ENCODE data around the gene JMJD1C.
"Not testable (repeated sequence)": the region's sequence is repeated elsewhere in the genome, so short reads cannot be mapped to it uniquely, and the experiment has no call there.

JMJD1C gene, protein sequence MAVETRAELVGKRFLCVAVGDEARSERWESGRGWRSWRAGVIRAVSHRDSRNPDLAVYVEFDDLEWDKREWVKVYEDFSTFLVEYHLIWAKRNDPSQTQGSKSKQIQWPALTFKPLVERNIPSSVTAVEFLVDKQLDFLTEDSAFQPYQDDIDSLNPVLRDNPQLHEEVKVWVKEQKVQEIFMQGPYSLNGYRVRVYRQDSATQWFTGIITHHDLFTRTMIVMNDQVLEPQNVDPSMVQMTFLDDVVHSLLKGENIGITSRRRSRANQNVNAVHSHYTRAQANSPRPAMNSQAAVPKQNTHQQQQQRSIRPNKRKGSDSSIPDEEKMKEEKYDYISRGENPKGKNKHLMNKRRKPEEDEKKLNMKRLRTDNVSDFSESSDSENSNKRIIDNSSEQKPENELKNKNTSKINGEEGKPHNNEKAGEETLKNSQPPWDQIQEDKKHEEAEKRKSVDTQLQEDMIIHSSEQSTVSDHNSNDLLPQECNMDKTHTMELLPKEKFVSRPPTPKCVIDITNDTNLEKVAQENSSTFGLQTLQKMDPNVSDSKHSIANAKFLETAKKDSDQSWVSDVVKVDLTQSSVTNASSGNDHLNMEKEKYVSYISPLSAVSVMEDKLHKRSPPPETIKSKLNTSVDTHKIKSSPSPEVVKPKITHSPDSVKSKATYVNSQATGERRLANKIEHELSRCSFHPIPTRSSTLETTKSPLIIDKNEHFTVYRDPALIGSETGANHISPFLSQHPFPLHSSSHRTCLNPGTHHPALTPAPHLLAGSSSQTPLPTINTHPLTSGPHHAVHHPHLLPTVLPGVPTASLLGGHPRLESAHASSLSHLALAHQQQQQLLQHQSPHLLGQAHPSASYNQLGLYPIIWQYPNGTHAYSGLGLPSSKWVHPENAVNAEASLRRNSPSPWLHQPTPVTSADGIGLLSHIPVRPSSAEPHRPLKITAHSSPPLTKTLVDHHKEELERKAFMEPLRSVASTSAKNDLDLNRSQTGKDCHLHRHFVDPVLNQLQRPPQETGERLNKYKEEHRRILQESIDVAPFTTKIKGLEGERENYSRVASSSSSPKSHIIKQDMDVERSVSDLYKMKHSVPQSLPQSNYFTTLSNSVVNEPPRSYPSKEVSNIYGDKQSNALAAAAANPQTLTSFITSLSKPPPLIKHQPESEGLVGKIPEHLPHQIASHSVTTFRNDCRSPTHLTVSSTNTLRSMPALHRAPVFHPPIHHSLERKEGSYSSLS (N-terminal part only)

DNA sequence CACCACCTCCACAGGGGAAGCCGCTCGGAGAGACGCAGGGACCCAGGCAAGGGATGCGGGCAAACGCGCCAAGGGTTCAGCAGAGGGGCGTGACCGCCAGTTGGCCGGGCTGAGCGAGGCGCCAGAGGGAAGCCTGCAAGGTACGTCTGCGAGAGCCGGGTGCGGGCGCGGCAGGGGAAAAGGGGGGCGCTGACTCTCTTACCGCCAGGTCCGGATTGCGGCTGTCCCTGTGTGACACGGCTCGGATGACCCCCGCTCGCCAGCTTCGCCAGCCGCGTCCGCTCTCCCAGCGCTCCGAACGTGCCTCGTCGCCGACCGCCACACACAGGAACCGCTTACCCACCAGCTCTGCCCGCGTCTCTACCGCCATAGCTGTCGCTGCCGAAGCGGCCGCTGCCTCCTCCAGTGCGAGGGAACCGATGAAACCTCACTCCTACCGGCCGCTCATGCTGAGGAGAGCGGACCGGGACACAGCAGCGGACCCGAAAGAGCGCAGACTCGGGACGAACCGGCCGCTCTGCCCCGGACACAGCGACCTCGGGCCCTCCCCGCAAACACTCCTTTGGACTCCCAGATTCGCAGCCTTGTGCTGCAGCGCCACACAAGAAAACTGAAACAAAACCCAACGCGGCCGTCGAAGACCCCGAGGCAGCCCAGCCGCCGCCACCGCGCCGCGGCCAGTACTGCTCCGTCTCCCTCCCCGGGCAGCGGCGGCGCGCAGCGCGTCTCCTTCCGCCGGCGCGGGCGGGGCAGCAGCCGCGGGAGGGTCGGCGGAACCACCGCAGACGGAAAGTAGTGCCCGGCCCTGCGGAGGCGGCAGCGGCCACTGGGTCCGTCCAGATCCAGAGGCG is at the start of gene JMJD1C:
JMJD1C (minus strand) TSS at position 685 of the 851 bp plus-strand sequence; CDS start at position 370, 315 bp downstream.
- peak; percentile 8 for DNase-seq (ENCODE audit: low read depth)

DNA sequence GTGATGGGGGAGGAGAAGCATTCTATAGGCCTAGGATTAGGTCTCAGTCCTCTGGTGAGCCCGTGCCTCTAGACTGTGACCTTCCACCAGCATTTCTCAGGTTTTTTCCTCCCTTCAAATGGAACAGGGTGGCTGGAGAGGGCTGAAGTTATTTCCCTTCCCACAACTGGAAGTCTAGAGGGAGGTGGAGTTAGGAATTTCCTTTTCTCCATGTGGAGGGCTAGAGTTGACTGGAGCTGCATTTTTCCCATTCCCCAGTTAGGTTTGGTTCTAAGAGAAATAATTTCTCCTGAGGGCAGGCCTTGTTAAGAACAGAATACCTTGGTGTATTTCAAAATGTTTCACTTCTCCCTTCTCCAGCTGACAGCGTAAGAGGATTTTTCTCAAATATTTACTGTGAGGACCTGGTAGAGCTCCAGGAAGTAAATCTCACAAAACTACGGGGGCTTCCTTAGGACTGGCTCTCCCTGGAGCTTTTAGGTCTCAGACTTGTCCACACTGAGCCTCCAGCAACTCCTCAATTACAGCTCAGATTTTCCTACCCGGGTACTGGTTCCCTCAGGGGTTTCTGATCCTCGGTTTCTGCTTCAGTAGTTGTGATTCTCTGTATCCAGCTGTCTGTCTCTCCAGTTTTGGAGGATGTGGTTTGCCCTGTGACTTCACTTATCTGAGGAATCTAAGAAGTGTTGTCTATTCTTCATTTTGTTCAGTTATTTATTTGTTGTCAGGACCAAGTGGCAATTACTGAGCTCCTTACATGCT is 49.4 kb upstream of the JMJD1C start:
- no peak for DNase-seq (ENCODE audit: low read depth)

DNA sequence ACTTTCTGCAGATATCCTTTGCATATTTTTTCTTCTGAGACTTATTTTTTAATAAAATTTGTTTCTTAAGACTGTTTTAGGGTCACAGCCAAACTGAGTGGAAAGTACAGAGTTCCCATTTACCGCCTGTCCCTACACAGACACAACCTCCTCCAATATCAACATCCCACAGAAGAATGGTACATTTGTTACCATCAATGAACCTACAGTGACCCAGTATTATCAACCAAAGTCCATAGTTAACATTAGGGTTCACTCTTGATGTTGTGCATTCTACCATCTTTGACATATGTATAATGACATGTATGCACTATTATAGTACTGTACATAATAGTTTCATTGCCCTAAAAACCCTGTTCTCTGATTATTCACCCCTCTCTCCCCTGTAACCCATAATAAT is 40.8 kb upstream of the JMJD1C start:
- no peak for DNase-seq (ENCODE audit: low read depth)

DNA sequence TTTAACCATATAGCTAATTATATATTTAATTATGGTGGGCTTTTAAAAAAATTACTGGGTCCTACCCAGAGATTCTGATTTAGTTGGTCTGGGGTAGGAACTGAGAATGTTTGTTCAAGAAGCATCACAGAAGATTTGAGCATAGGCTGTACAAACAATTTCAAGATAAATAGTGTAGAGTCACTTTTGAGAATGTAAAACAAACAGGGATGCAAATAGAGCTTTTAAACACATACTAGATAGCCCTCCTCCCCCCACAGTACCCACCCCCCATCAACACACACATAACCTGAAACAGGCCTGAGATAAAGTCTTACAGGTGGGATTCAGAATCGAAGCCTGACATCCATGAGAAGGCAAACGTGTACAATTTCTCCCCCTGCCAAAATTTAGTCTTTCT is 39.8 kb upstream of the JMJD1C start:
- DNase-seq (ENCODE audit: low read depth), result no peak

DNA sequence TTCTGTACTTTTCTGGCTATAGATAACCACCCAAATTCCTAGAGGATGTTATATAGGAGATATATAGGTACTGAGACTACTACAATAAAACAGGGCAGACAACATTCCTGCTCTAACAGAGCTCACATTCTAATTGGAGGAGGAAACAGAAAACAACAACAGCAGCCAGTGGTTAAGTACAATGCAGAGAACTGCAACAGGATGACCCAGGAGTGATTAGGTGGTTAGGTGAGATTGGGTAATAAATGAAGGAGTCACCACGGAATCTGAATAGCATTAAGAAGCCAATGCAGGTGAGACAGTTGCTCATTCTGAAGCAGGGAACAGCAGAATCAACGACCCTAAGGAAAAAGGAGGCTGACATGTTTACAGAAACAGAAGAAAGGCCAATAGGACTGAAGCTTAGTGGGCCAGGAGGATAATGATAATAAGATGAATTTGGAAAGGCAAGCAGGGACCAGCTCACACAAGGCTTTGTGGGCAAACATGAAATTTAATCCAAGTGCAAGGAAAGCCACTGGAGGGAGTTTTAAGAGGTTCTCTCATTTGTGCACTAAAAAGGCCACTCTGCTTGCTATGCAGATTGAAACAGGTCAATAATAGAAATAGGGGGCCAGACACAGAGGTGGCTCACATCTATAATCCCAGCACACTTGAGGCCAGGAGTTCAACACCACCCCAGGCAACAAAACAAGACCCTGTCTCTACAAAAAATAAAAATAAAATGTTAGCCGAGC is 38.5 kb upstream of the JMJD1C start:
- no peak for DNase-seq (ENCODE audit: low read depth)

DNA sequence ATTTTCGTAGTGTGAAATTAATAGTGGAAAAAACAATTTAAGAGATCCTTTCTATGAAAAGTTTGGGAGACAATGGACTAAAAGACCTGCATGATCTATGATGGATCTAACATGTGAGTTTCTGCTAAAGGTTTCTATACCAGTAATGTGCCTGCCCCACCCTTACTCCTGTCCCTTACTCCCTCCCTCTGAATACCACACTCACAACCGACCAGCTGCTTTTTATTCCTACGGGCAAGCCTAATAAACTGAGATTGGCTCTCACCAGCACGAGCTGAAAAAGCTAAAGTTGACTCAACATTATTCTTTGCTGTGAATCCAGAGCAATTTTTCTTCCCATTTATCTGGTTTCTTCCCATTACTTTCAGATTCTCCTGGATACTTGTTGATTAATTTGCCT is 37.6 kb upstream of the JMJD1C start:
- DNase-seq (ENCODE audit: low read depth), result no peak

DNA sequence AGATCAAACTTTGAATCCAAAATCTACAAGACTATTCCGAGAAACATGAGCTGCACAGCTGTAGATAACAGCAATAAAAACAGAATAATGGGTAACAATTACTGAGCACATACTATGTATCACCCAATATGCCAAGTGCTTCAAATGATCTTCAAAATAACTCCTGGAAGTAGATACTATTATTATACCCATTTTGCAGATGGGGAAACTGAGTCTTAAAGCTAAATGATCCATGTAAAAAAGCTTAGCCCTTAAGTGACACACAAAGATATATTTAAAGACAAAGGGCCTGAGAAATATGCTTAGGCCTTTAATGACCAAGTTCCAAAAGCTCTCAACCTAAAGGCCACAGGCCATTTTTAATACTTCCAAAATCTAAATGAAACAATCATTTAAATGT is 37.1 kb upstream of the JMJD1C start:
- DNase-seq (ENCODE audit: low read depth), result no peak

DNA sequence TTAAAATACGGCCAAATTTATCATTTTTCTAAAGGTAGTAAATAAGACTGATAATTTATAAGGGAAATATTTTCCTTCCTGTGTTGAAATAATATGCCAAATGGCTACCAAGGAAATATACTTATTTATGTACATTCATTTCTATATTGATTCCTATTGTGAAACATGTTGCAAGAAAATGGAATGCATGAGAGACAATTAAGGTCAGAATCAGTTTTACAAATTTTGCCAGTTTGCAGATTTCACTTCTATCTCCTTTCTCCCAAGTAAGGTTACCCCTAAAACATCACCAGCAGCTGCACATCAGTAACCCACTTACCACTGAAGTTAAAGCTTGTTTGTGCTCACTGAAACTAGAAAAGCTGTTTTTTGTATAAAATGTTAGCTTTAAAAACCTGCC is 36.2 kb upstream of the JMJD1C start:
- DNase-seq (ENCODE audit: low read depth), result no peak

DNA sequence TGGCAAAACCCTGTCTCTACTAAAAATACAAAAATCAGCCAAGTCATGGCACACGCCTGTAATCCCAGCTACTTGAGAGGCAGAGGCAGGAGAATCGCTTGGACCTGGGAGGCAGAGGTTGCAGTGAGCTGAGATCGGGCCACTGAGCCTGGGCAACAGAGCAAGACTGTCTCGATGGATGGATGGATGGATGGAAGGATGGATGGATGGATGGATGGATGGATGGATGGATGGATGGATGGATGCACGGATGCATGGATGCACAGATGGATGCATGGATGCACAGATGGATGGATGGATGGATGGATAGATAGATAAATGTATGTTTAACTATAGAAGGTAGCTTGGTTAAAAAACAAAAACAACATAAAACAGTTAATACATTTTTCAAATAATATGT is 34.8 kb upstream of the JMJD1C start:
- not testable (repeated sequence) for DNase-seq (ENCODE audit: low read depth)

DNA sequence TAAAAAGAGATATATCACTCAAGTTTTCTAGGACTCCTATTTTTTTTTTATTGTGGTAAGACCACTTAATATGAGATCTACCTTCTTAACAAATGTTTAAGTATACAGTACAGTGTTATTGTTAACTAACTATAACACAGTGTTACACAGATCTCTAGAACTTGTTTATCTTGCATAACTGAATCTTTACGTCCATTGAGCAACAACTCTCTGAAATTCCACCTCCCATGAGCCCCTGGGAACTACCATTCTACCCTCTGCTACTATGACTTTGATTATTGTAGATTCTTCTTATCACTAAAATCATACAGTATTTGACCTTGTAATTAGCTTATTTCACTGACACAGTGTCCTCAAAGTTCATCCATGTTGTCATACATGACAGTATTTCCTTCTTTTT is 32.9 kb upstream of the JMJD1C start:
- no peak for DNase-seq (ENCODE audit: low read depth)

DNA sequence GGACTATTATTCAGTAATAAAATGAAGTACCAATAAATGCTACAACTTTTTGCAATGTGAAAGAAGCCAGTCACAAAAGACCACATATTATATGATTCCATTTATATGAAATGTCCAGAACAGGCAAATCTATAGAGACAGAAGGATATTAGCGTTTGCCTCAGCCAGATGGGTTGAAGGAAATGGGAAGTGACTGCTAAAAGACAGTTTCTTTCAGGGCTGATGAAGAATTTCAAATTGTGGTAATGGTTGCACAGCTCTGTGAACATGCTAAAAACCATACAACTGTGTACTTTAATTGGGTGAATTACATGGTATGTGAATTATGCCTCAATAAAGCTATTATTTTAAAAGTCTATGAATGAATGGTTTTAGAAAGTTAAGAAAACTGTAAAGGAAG is 31.5 kb upstream of the JMJD1C start:
- DNase-seq (ENCODE audit: low read depth), result no peak

DNA sequence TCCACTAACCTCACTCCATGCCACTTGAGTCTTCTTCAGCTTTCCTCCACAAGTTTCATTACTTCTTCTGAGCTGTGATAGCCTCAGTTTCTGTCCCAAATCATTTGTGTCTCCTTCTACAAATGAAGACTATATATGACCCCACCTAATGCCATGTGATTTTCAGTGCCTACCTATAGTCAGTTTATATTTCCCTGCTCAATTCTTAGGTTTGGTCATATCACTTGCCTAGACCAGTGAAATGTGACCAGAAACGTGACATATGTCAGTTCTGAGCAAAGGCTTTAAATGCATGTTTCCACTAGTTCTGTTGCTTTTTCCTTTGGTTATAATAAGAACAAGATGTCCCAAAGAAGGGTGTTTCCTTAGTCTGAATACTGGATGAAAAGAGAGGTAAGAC is 30.8 kb upstream of the JMJD1C start:
- no peak for DNase-seq (ENCODE audit: low read depth)

DNA sequence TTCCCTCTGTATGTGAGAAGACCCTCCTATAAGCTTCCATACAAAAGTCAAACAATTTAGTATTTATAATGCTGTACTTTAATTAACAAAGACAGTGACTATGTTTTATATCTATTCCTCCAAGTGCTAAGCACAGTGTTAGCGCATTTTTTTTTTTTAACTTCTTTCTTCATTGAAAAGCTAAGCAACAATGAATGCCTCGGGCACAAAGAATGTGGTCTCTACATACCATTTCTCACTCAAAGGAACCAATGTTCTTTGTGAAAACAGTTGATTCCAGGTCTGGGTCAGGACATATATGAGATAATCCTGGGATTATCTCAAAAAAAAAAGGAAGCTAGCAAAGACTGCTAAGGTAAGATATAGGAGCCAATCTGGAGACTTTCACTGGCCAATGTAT is 29.2 kb upstream of the JMJD1C start:
- no peak for DNase-seq (ENCODE audit: low read depth)

DNA sequence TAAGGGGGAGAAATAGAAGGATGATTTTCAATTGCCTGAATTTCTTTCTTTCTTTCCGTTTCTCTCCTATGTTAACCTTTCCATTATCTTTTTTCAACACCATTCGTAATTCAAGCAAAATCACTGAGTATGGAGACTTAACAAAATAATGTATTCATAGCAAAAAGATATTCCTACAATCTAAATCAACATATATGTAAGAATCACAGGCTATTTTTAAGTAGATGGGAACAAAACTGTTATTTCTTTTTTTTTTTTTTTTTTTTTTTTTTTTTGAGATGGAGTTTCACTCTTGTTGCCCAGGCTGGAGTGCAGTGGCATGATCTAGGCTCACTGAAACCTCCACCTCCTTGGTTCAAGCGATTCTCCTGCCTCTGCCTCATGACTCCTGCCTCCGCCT is 27.2 kb upstream of the JMJD1C start:
- no peak for DNase-seq (ENCODE audit: low read depth)

DNA sequence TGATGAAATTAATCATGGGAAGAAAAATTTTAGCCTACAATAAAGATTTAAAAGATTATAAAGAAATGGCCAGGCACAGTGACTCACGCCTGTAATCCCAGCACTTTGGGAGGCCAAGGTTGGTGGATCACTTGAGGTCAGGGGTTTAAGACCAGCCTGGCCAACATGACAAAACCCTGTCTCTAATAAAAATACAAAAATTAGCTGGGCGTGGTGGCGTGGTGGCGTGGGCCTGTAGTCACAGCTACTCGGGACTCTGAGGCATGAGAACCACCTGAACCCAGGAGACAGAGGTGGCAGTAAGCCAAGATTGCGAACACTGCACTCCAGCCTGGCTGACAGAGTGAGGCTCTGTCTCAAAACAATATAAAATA is 26.5 kb upstream of the JMJD1C start:
- DNase-seq (ENCODE audit: low read depth), result not testable (repeated sequence)

DNA sequence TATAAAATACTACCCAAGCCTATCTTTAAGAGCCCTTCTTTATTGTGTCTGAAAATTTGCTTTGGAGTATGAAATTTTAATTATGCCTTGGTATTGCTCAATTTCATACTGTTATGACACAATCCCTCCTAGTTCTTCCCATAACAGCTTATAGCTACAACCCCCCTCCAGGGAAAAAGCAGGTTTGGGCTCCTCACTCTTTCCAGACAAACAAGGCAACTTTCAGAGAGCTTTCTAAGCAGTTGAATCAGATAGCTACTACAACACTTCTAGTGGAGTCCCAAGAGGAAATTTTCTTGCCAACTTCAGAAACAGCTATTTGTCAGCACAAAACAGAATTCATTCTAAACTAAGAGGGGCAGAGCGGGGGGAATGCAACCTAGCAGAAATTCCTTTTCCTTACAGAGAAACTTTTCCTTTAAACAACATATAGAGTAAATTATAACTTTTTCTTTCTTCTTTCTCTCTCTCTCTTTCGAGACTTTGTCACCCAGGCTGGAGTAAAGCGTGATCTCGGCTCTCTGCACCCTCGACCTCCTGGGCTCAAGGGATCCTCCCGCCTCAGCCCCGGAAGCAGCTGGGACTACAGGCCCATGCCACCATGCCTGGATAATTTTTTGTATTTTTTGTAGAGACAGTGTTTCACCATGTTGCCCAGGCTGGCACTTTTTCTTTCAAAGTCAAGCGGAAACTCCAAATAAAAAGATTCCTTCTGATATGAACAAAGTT is 26.0 kb upstream of the JMJD1C start:
- DNase-seq (ENCODE audit: low read depth), result no peak

DNA sequence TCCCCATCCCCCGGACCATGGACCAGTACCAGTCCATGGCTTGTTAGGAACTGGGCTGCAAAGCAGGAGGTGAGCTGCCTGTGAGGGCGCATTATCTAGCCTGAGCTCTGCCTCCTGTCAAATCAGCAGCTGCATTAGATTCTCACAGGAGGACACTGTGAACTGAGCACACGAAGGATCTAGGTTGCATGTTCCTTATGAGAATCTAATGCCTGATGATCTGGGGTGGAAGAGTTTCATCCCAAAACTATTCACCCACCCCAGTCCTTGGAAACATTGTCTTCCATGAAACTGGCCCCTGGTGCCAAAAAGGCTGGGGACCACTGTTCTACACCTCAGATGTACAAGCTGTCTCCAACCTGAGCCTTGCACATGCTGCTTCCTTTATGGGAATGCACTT is 24.1 kb upstream of the JMJD1C start:
- no peak for DNase-seq (ENCODE audit: low read depth)

DNA sequence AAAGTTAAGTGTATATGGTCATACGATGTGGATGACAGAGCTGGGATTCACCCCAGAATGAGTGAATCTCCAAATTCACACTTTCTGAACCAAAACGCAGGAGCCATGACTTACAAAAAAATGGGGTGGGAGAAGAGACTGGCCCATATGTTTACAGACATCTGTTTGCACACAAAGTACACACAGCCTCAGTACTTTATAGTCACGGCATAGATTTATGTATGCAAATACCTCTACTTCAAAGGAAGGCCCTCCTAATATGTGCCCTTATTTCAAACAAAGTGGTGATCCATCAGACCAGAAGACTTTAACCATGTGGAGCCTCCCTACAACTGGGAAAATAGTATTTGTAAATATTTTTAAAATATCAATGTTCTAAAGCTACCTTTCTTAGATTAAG is 22.2 kb upstream of the JMJD1C start:
- no peak for DNase-seq (ENCODE audit: low read depth)

DNA sequence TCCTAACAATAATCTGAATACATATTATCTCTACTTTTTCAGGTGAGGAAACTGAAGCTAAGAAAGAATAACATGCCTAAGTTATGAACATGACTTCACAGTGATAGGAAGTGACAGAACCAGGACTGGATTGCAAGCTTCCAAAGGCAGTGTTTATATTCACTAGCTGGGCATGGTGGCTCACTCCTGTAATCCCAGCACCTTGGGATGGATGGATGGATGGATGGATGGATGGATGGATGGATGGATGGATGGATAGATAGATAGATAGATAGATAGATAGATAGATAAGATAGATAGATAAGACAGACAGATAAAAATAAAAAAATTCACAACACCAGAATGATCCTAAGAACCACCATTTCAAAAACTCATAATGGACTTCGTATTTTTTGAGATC is 18.2 kb upstream of the JMJD1C start:
- no peak for DNase-seq (ENCODE audit: low read depth)
